HG02642 (cell line): ENCODE data around the gene SEPTIN12.

Experiments
- ATAC-seq: cut with Tn5 transposase; IDR thresholded peaks from one replicate; pipeline ENCODE4 v1.9.1; 2021; ENCODE audit warnings: mild to moderate bottlenecking; ENCODE audit not compliant: unreplicated experiment, poor library complexity

SEPTIN12 gene

DNA sequence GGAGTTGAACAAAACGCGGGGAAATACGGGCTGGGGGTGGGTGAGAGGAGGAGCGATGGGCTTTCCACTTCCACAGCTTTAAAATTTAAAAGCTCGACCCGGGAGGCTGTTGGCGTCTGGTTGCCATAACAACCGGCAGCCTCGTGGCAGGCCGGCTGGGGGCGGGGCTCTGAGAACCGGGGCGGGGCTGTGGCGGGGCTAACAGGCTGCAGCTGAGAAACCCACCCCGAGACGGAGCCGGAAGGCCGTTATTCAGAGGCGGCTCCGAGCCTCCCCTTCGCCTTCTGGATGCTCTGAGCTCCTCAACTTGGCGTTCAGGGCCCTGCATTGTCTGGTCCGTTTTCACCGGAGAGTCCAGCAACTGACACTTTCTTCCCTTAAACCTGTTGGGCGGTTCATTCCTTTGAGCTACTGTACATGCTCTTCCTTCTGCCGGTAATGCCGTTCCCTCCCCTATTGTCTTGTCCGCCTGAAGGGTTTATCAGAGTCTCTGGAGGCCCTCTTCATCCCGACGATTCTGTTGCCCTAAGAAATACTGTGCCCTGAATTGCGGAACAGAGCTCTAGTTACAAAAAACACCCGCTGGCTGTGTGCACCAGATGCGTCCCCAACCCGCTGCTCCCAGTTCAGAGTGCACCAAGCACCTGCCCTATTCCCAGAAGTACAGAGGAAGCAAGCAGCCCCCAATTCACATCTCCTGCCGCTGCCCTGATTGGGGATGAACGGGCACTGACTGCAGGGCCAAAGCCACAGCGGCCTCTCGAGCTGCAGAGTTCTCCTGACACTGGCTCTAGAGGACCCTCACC is 53.2 kb downstream of the SEPTIN12 start:
- peak; percentile 67 for ATAC-seq

DNA sequence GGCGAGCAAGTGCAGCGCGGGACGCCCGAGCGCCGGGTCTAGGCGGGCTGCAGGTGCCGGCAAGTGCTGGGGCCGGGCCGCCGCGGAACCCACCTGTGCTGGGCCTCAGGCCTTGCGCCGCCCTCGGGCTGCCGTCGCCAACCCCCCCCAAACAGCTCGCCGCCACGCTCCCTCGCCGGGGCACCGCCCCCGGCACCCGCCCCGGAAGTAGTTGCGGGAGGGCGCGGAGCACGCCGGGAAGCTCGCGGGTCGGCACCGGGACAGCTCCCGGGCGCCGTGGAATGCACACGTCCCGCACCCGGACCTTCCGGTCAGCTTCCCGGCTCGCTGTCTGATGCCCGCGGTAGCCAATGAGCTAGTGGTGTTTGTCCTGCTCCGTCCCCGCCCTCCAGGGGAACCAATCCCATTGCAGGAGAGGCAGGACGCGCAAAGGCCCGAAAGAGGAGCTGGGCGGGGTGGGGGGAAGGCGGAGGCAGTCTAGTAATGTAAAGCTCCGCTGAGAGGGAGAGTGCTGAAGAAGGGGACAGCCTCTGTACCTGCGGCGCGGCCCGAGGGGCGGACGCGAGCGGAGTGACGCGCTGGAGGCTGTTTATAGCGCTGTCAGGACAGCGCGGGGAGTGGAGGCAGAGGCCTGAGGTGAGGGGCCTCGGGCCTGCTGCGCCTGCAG is 53.9 kb downstream of the SEPTIN12 start, which contains the start of the genes ANKS3 and DNAAF8:
Gene ANKS3, minus strand, starts transcription at position 209 of the 667 bp plus-strand sequence. CDS start 4,122 bp downstream, outside the sequence.
Gene DNAAF8, plus strand, starts transcription at position 475 of the 667 bp plus-strand sequence. CDS start 1,978 bp downstream, outside the sequence.
- ATAC-seq: peak; percentile 82

DNA sequence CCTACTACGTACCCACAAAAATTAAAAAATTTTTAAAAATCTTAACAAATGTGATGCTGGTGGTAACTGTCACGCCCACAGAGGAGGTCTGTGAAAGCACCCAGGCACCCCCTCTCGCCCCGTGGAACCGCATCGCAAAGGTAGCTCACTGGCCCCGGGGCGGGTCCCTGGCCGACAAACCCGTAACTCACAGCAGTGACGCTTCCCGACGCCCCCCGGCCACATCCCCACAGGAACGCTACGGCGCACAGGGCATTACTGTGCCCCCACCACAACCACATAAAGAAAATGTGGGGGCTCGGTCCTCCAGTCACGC is 54.4 kb downstream of the SEPTIN12 start:
- no peak for ATAC-seq

DNA sequence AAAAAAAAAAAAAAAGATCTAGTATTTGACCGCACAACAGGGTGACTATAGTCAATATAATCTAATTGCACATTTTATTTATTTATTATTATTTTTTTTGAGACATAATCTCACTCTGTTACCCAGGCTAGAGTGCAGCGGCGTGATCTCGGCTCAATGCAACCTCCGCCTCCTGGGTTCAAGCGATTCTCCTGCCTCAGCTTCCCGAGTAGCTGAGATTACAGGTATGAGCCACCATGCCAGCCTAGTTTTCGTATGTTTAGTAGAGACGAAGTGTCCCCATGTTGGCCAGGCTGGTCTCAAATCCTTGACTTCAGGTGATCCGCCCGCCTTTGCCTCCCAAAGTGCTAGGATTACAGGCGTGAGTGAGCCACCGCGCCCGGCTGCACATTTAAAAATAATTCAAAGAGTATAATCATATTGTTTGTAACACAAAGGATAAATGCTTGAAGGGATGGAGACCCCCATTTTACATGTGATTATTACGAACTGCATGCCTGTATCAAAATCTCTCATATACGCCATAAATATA is 54.9 kb downstream of the SEPTIN12 start:
- ATAC-seq: no peak

DNA sequence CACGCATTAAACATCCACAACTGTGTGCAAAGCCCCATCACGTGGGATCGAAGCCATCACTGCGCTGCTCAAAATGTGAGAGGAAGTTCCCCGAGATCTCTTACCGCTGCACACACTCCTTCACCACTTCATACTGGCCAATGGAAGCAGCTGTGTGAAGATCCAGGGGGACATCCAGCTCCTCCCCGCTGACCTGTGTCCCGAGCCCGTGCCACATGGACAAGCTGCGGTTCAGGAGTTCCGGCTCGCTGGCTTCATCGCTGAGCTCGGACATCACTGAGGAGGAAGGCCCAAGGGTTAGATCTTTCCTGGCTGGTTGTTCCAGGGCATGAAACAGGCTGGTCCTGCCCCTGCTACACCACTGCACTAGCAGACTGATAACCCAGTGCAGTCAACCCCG is 58.3 kb downstream of the SEPTIN12 start:
- no peak for ATAC-seq

DNA sequence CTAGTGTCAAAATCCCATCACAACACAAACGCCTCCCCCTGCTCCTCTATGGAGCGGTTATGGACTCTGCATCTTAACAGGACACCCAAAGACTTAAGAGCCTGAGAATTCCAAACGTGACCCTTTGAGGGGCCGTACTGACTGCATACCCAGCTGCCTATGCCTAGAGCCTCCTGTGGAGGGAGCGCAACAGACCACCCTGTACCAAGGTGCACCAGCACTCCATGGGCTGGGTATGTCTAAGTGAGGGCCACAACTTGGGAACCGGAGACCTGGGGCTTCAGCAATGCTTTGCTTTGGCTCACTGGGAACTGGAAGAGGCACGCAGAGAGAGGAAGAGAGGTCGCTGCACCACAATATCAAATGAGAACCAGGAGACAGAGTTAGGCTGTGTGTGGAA is 59.5 kb downstream of the SEPTIN12 start:
- no peak for ATAC-seq
